DND-41 (cell line): ENCODE measurements around the gene DIP2B.
"Not testable (repeated sequence)": the region's sequence is repeated elsewhere in the genome, so short reads cannot be mapped to it uniquely, and the experiment has no call there.

Experiments used
- ATAC-seq: fragments of 200-7000 bp; cut with Tn5 transposase; 3 replicates; pipeline ENCODE4 v1.9.1; 2021; ENCODE audit warnings: low read depth; ENCODE audit not compliant: insufficient read depth
- DNase-seq: peaks from one replicate; pipeline ENCODE4 v3.0.0-alpha.2; 2020
- H2AFZ ChIP-seq: 2 replicates; pipeline ENCODE4 v1.6.0; 2012; ENCODE audit warnings: low read depth, low read length
- H3K27ac ChIP-seq: 2 replicates; pipeline ENCODE4 v1.5.1; 2012; ENCODE audit warnings: low read length, inconsistent platforms
- H3K27me3 ChIP-seq: fragments of 200-600 bp; sonication (generic); 2 replicates; pipeline ENCODE4 v1.6.0; 2012; ENCODE audit warnings: low read length, mild to moderate bottlenecking, inconsistent platforms; ENCODE audit not compliant: insufficient read depth, poor library complexity
- H3K36me3 ChIP-seq: 2 replicates; pipeline ENCODE4 v1.5.1; 2012; ENCODE audit warnings: low read length, inconsistent platforms; ENCODE audit not compliant: insufficient read depth
- H3K4me1 ChIP-seq: 2 replicates; pipeline ENCODE4 v1.5.1; 2012; ENCODE audit warnings: mild to moderate bottlenecking, low read length; ENCODE audit not compliant: insufficient read depth
- H3K4me2 ChIP-seq: 2 replicates; pipeline ENCODE4 v1.6.0; 2012; ENCODE audit warnings: mild to moderate bottlenecking, moderate library complexity, low read length, inconsistent platforms; ENCODE audit not compliant: insufficient read depth
- H3K4me3 ChIP-seq, 2 experiments: fragments of 200-600 bp in 1 of 2; shearing (Covaris generic) in 1 of 2; 2 replicates each; pipeline ENCODE4 v1.5.1; 2012 to 2016; ENCODE audit warnings: inconsistent platforms in 2 of 2, low read length in 2 of 2, mild to moderate bottlenecking in 2 of 2, low read depth in 1 of 2, moderate library complexity in 1 of 2
- H3K79me2 ChIP-seq: 2 replicates; pipeline ENCODE4 v1.6.0; 2012; ENCODE audit warnings: low read length, inconsistent platforms; ENCODE audit not compliant: insufficient read depth
- H3K9ac ChIP-seq: 2 replicates; pipeline ENCODE4 v1.6.0; 2012; ENCODE audit warnings: low read depth, mild to moderate bottlenecking, inconsistent platforms, low read length, moderate library complexity
- H3K9me3 ChIP-seq: 2 replicates; pipeline ENCODE4 v1.5.1; 2012; ENCODE audit warnings: low read length, moderate library complexity, mild to moderate bottlenecking, inconsistent platforms; ENCODE audit not compliant: insufficient read depth, severe bottlenecking
- H4K20me1 ChIP-seq: 2 replicates; pipeline ENCODE4 v1.6.0; 2012; ENCODE audit warnings: low read length; ENCODE audit not compliant: insufficient read depth
- EZH2 ChIP-seq: IDR thresholded peaks from 3 replicates; pipeline ENCODE4 v1.6.1; 2012; ENCODE audit warnings: borderline replicate concordance, low read depth, mild to moderate bottlenecking, moderate library complexity, low read length, inconsistent platforms; ENCODE audit not compliant: severe bottlenecking
- TF ChIP-seq, protein P1 (sequence below): IDR thresholded peaks from 2 replicates; pipeline ENCODE4 v1.5.1; 2012; ENCODE audit warnings: borderline replicate concordance, low read length, moderate library complexity, mild to moderate bottlenecking; ENCODE audit not compliant: poor library complexity, severe bottlenecking; ENCODE audit errors: extremely low read depth

DIP2B gene

GRCh38 chr12:50556796-50557195 is 52.0 kb downstream of the DIP2B start:
- not testable (repeated sequence) for H3K9ac ChIP-seq, H3K4me3 ChIP-seq, DNase-seq, H3K4me1 ChIP-seq, H3K4me2 ChIP-seq, H3K27ac ChIP-seq, H3K27me3 ChIP-seq, H3K9me3 ChIP-seq, H2AFZ ChIP-seq, ATAC-seq, H3K36me3 ChIP-seq
- Histone ChIP-seq H3K79me2 (peaks cover 71% of the 10 kb centered on the region), H4K20me1 (peaks cover 13% of the 10 kb centered on the region; the same call in 1 of the 2 replicates)

DNA sequence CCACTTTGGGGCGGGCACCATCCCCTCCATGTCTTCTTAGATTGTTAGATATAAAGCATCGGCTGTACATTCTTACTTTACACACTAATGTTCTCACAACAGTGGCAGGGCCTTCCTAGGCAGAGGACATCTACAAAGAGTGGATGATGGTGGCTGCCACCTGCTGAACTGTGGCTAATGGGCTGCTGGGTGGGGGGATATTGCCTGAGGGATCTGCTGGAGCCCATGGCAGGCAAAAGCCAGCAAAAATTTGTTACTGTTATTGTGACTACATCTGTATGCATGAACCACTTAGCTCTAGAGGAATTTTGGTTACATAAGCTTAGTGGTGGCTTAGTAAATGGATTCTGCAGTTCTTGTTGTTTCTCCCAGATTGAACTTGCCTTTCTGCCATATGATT is 52.6 kb downstream of the DIP2B start:
- peaks cover 14% of the 10 kb centered on the region; the same call in 1 of the 2 replicates for H4K20me1 ChIP-seq

GRCh38 chr12:50558970-50559369 is 54.2 kb downstream of the DIP2B start:
- no peak for DNase-seq
- Histone ChIP-seq H3K4me2 (no peak overlapping the region), H3K4me1 (no peaks in the 10 kb centered on the region), H2AFZ (no peak overlapping the region), H3K36me3 (no peaks in the 10 kb centered on the region), H3K9me3 (no peaks in the 10 kb centered on the region), H3K79me2 (peaks cover 68% of the 10 kb centered on the region), H3K27me3 (no peaks in the 10 kb centered on the region), H3K4me3 (no peak overlapping the region), H3K27ac (no peak overlapping the region), H4K20me1 (peaks cover 10% of the 10 kb centered on the region; the same call in 1 of the 2 replicates), H3K9ac (no peak overlapping the region)
- TF ChIP-seq, protein P1, sequence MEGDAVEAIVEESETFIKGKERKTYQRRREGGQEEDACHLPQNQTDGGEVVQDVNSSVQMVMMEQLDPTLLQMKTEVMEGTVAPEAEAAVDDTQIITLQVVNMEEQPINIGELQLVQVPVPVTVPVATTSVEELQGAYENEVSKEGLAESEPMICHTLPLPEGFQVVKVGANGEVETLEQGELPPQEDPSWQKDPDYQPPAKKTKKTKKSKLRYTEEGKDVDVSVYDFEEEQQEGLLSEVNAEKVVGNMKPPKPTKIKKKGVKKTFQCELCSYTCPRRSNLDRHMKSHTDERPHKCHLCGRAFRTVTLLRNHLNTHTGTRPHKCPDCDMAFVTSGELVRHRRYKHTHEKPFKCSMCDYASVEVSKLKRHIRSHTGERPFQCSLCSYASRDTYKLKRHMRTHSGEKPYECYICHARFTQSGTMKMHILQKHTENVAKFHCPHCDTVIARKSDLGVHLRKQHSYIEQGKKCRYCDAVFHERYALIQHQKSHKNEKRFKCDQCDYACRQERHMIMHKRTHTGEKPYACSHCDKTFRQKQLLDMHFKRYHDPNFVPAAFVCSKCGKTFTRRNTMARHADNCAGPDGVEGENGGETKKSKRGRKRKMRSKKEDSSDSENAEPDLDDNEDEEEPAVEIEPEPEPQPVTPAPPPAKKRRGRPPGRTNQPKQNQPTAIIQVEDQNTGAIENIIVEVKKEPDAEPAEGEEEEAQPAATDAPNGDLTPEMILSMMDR, result no peak
- TF ChIP-seq EZH2, result no peak
- ATAC-seq, result no peak

More for the DNA sequence above, 52.6 kb downstream of the DIP2B start:
- H2AFZ ChIP-seq, result no peak overlapping the region
- ATAC-seq (no peak), DNase-seq (no peak)
- no peak overlapping the region for H3K4me3 ChIP-seq
- H3K27ac ChIP-seq, result no peak overlapping the region
- no peak overlapping the region for H3K4me2 ChIP-seq
- H3K79me2 ChIP-seq, result peaks cover 72% of the 10 kb centered on the region
- H3K4me1 ChIP-seq, result no peaks in the 10 kb centered on the region
- no peaks in the 10 kb centered on the region for H3K9me3 ChIP-seq
- H3K36me3 ChIP-seq, result no peaks in the 10 kb centered on the region
- TF ChIP-seq, protein P1, result no peak
- TF ChIP-seq EZH2, result no peak
- no peak overlapping the region for H3K9ac ChIP-seq
- H3K27me3 ChIP-seq, result no peaks in the 10 kb centered on the region

- no peak overlapping the region for H3K4me2 ChIP-seq
- ATAC-seq, result no peak
- H3K4me1 ChIP-seq, result no peaks in the 10 kb centered on the region
Measured at GRCh38 chr12:50562520-50563433, 58.0 kb downstream of the DIP2B start.

More at GRCh38 chr12:50562520-50563433, 58.0 kb downstream of the DIP2B start:
- no peak overlapping the region for H3K9ac ChIP-seq
- no peak overlapping the region for H2AFZ ChIP-seq
- no peaks in the 10 kb centered on the region for H3K9me3 ChIP-seq
- no peak overlapping the region for H3K4me3 ChIP-seq
- peaks cover 7% of the 10 kb centered on the region; the same call in 1 of the 2 replicates for H4K20me1 ChIP-seq
- no peak for DNase-seq
- no peak for TF ChIP-seq EZH2
- peaks cover 72% of the 10 kb centered on the region for H3K79me2 ChIP-seq
- no peaks in the 10 kb centered on the region for H3K36me3 ChIP-seq
- H3K27ac ChIP-seq, result no peak overlapping the region
- no peaks in the 10 kb centered on the region for H3K27me3 ChIP-seq
